DMS 273 (cell line): ENCODE data around the gene RBM38.

Experiments
- DNase-seq: peaks from one replicate; lab custom pipeline; 2025; ENCODE audit not compliant: unreplicated experiment; lab: John Stamatoyannopoulos, UW

RBM38 gene

GRCh38 chr20:57374931-57375651 lies 16.1 kb upstream of the RBM38 start:
- DNase-seq, result no peak

DNA sequence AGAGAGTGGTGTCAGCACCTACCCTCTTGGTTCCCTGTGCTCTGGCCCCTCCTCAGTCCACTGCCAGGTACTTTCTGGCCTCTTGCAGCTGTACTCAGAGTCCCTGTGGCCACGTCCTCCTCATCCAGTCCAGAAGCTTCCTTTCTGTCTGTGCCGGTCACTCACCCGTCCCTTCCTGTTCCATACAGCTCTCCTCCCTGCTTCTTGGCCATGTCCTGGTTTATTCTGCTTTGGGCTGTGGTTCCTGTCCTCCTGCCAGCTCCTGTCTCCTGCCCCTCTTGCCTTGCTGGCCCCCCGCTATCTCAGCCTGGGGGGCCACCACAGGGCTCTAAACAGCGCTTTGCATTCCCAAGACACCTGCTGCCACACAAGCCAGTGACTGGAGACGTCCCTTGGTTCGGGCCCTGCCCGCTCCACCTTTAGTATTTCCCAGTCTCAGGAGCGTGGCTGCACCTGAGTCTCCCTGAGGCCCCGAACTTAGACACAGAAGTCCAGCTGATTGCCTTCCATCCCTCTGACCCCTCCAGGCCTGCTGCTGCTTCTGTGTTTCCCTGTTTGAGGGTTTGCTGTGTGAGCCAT lies 15.5 kb upstream of the RBM38 start:
- DNase-seq, result no peak

DNA sequence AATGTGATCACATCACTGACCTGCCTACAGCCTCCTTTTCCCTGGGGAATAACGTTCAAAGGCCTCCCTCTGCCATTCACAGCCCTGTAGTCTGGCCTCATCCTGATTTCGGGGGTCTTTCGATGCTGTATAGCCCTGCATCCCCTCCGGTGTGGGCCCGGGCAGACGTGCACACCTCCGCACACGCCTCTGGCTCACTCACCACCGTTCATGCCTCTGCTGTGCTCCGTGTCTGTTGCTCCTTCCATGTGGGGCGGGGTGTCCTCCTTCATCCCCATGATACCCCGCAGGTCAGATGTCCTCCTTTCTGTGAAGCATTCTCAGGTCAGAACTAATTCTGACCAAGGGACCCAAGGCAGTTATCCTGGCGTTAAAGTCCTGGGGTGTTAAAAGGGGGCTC lies 13.8 kb upstream of the RBM38 start:
- DNase-seq, result no peak

- DNase-seq, result no peak
Measured at GRCh38 chr20:57378107-57378506, 13.1 kb upstream of the RBM38 start.

DNA sequence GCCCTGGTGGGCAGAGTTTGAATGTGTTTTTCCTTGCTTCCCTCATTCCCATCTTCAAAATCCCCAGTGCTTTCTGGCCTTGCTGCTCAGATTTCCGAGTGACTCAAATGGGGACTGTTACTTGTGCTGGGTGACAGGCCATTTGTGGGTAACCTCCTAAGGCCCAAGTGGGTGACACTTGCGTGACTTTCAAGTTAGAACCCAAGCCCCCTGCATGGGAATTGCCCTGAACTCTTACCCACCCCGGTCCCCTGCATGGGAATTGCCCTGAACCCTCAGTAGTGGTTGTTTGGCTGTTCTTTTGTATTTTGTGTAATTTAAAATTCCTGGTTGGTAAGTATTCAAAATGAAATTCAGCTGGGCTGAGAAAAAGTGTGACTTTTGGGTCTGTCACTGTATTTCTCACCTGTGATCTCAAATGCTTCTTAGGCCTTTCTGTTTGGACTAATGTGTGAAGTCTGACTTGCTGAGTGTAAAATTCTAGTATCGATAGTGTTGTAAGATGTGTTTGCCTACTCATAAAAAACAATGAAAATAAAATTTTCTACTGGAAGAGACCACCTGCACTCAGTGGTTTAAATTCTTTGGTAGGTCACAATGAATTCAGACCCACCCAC lies 12.4 kb upstream of the RBM38 start:
- DNase-seq, result no peak

- no peak for DNase-seq
Measured at GRCh38 chr20:57379263-57379647, 11.9 kb upstream of the RBM38 start.

- DNase-seq, result no peak
Measured at GRCh38 chr20:57380081-57380750, 11.0 kb upstream of the RBM38 start.

GRCh38 chr20:57381596-57382503 lies 9.3 kb upstream of the RBM38 start:
- peak; percentile 89 for DNase-seq

- DNase-seq, result no peak
Measured at GRCh38 chr20:57382516-57382915, 8.7 kb upstream of the RBM38 start.

DNA sequence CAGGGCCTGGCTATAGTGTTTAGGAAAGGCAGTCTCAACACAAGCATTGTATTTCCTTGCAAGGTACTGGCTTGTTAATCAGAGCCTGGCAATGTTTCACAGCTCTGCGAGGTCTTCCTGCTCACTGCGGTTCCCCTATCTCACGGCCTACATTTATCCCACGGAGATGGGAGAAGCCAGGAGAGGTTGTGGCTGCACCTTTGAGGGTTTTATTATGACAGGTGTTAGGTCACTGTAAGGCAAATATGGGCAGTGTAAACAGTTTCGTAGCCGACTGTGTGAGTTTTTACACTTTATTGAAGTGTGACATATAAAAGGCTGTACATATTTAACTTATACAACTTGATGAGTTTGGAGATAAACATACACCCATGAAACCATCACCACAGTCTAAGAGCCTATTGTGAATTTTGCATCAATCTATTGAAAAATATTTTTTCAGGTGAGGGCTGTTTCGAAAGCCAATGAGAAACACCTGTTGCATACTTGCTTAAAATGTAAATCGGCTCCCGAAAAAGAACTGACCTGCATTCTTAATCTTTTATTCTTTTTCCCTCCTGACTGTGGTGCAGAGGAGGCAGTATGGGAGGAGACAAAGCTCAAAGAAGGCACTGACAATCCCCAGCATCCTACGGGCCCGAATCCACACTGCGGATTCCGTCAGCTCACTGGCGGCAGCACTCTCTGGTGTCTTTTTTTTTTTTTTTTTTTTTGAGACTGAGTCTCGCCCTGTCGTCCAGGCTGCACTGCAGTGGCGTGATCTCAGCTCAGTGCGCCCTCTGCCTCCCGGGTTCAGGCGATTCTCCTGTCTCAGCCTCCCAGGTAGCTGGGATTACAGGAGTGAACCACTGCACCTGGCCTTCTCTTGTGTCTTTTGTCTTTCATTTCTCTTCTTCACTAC lies 7.5 kb upstream of the RBM38 start:
- DNase-seq, result no peak

- no peak for DNase-seq
Measured at GRCh38 chr20:57384486-57384885, 6.7 kb upstream of the RBM38 start.

- no peak for DNase-seq
Measured at GRCh38 chr20:57384953-57385761, 6.0 kb upstream of the RBM38 start.

GRCh38 chr20:57385940-57386339 lies 5.3 kb upstream of the RBM38 start:
- DNase-seq, result no peak

DNA sequence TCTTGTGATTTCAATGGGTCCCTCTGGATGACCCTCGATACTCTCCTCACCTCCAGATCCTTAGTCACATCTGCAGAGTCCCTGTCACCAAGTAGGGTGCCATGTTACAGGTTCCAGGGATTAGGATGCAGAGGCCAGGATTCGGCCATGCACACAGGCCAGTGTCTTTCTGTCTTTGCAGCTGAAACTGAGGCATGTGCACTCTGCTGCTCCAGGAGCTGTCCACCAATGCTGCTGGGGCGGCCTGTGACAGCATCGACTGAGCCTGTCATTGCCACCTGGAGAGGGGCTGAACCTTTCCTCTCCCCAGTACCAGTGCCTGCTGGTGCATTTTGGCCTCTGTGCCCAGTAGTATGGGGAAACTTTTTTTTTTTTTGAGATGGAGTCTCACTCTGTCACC lies 4.4 kb upstream of the RBM38 start:
- DNase-seq, result no peak

GRCh38 chr20:57387463-57387862 lies 3.7 kb upstream of the RBM38 start:
- no peak for DNase-seq

- DNase-seq, result no peak
Measured at GRCh38 chr20:57387945-57388371, 3.2 kb upstream of the RBM38 start.

GRCh38 chr20:57388953-57389694 lies 2.1 kb upstream of the RBM38 start:
- peak; percentile 82 for DNase-seq
